ENCODE measurements around the gene RNF207. TPM values are rescaled to one million over a fixed set of nuclear protein-coding genes. Genes with fewer than 3 reads are reported as not detected.

Gene RNF207
- total and polyA plus RNA-seq, 2 experiments from 2014 or later, result 29.3 to 30.9 TPM

DNA sequence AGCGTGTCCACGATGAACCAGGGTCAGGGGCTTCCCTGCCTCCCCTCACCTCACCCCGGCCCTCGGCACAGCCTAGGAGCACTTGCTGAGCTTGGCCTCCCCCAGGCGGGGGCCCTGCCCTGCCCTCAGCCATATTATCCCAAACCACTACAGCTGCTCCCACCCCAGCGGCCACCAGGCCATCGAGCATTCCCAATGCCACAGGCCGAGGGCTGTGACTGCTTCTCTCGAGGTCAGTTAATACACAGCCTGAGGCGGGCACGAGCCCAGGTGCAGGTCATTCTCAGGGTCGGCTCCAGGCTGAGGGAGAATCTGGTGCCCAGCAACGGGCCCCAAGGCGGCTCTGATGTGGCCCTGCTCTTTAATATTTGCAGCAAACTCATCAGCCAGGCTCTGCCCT is 63.4 kb downstream of the RNF207 start:
- H3K27me3 ChIP-seq, result no peaks in the 10 kb centered on the region
- H3K27ac ChIP-seq, result no peak overlapping the region
- no peaks in the 10 kb centered on the region for H3K9me3 ChIP-seq (ENCODE audit: low read depth)
- H3K4me2 ChIP-seq, result no peak overlapping the region
- no peak for DNase-seq (ENCODE audit: low spot score)
- H4K20me1 ChIP-seq (ENCODE audit: insufficient read depth, poor library complexity, severe bottlenecking), result no peaks in the 10 kb centered on the region
- no peak overlapping the region for H2AFZ ChIP-seq
- H3K4me3 ChIP-seq, result no peak overlapping the region
- no peaks in the 10 kb centered on the region for H3K36me3 ChIP-seq (replicated peaks; ENCODE audit: insufficient read depth, low read depth)
- 96% methylated on average over 14 of the region's 14 CpGs for WGBS (ENCODE audit: low lambda C conversion rate, missing lambda C conversion rate)
- H3K9me2 ChIP-seq (replicated peaks; ENCODE audit: insufficient read depth), result no peaks in the 10 kb centered on the region
- peaks cover 32% of the 10 kb centered on the region for H3K4me1 ChIP-seq (ENCODE audit: insufficient read depth)
- H3K79me2 ChIP-seq, result no peaks in the 10 kb centered on the region
- TF ChIP-seq, protein P1, sequence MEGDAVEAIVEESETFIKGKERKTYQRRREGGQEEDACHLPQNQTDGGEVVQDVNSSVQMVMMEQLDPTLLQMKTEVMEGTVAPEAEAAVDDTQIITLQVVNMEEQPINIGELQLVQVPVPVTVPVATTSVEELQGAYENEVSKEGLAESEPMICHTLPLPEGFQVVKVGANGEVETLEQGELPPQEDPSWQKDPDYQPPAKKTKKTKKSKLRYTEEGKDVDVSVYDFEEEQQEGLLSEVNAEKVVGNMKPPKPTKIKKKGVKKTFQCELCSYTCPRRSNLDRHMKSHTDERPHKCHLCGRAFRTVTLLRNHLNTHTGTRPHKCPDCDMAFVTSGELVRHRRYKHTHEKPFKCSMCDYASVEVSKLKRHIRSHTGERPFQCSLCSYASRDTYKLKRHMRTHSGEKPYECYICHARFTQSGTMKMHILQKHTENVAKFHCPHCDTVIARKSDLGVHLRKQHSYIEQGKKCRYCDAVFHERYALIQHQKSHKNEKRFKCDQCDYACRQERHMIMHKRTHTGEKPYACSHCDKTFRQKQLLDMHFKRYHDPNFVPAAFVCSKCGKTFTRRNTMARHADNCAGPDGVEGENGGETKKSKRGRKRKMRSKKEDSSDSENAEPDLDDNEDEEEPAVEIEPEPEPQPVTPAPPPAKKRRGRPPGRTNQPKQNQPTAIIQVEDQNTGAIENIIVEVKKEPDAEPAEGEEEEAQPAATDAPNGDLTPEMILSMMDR (IDR thresholded peaks at IDR 0.05; ENCODE audit: poor library complexity), result no peak
- TF ChIP-seq EZH2 (IDR thresholded peaks at IDR 0.05; ENCODE audit: borderline replicate concordance) (no peak), EZH2phosphoT487 (IDR thresholded peaks at IDR 0.05; ENCODE audit: low read depth, severe bottlenecking, unreplicated experiment) (no peak)

DNA sequence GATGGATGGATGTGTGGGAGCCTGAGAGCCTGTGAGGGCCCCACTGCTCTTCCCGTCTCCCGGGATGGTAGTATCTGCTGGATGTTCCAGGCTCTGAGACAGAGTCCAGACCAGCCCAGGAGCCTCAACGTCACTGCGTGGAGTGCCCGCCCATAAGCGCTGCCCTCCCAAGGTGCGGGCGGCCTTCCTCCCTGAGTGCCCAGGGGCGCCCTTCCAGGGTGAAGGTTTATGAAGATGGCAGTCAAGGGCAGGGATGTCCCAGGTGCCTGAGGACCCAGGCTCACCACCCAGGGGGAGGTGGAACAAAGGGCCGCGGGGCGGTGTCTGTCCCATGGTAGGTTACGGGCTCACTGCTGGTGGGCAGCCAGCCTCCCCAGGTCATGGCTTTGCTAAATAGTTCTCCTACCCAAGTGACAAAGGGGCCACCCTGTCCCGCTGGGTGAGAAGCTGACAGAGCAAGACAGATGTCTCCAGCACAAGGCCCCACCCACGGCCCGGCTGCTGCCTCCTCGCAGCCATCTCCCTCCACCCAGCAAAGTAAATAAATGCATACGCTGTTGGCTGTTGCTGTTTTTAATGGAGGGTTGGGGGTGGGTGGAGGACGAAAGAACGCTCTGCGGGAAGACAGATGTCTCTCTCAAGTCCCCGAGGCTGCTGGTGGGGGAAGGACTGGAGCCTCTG is 63.9 kb downstream of the RNF207 start:
- H3K27me3 ChIP-seq, result no peaks in the 10 kb centered on the region
- 59% methylated on average over 22 of the region's 22 CpGs for WGBS (ENCODE audit: low lambda C conversion rate, missing lambda C conversion rate)
- H2AFZ ChIP-seq, result no peak overlapping the region
- TF ChIP-seq, protein P1 (IDR thresholded peaks at IDR 0.05; ENCODE audit: poor library complexity), result no peak
- TF ChIP-seq EZH2phosphoT487 (IDR thresholded peaks at IDR 0.05; ENCODE audit: low read depth, severe bottlenecking, unreplicated experiment), result no peak
- TF ChIP-seq EZH2 (IDR thresholded peaks at IDR 0.05; ENCODE audit: borderline replicate concordance), result no peak
- H3K36me3 ChIP-seq (replicated peaks; ENCODE audit: insufficient read depth, low read depth), result no peaks in the 10 kb centered on the region
- no peaks in the 10 kb centered on the region for H3K9me3 ChIP-seq (ENCODE audit: low read depth)
- peak overlapping the region; percentile 51 for H3K4me2 ChIP-seq
- H3K79me2 ChIP-seq, result no peaks in the 10 kb centered on the region
- H3K9me2 ChIP-seq (replicated peaks; ENCODE audit: insufficient read depth), result no peaks in the 10 kb centered on the region
- no peaks in the 10 kb centered on the region for H4K20me1 ChIP-seq (ENCODE audit: insufficient read depth, poor library complexity, severe bottlenecking)
- H3K27ac ChIP-seq, result peak overlapping the region; percentile 67
- peak; percentile 52 for DNase-seq (ENCODE audit: low spot score)
- H3K4me3 ChIP-seq, result no peak overlapping the region
- H3K4me1 ChIP-seq (ENCODE audit: insufficient read depth), result peaks cover 32% of the 10 kb centered on the region

DNA sequence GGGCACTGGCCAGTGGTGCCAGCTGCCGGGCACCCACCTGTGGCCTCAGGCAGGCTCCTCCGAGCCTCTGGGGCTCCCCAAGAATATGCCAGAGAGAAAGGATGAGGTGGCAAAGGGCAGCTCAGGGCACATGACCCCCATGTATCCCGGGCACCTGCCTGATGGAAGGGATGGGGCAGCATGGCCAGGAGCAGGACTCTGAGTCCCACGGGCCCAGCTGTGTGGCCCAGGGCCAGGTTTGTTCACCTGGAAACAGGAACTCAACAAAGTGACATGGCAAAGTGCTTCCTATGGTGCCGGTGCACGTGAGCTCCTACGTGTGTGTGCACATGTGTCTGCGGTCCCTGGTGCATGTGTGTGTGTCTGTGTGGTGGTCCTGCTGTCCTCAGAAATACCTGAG is 64.5 kb downstream of the RNF207 start:
- no peak for DNase-seq (ENCODE audit: low spot score)
- TF ChIP-seq, protein P1 (IDR thresholded peaks at IDR 0.05; ENCODE audit: poor library complexity), result no peak
- no peak for TF ChIP-seq EZH2phosphoT487 (IDR thresholded peaks at IDR 0.05; ENCODE audit: low read depth, severe bottlenecking, unreplicated experiment)
- TF ChIP-seq EZH2 (IDR thresholded peaks at IDR 0.05; ENCODE audit: borderline replicate concordance), result no peak
- peak overlapping the region; percentile 31 for H3K27ac ChIP-seq
- no peaks in the 10 kb centered on the region for H3K36me3 ChIP-seq (replicated peaks; ENCODE audit: insufficient read depth, low read depth)
- H3K9me2 ChIP-seq (replicated peaks; ENCODE audit: insufficient read depth), result no peaks in the 10 kb centered on the region
- 80% methylated on average over 8 of the region's 8 CpGs for WGBS (ENCODE audit: low lambda C conversion rate, missing lambda C conversion rate)
- no peaks in the 10 kb centered on the region for H3K27me3 ChIP-seq
- no peaks in the 10 kb centered on the region for H3K79me2 ChIP-seq
- peaks cover 32% of the 10 kb centered on the region for H3K4me1 ChIP-seq (ENCODE audit: insufficient read depth)
- no peak overlapping the region for H2AFZ ChIP-seq
- H3K9me3 ChIP-seq (ENCODE audit: low read depth), result no peaks in the 10 kb centered on the region
- no peaks in the 10 kb centered on the region for H4K20me1 ChIP-seq (ENCODE audit: insufficient read depth, poor library complexity, severe bottlenecking)
- no peak overlapping the region for H3K4me3 ChIP-seq
- H3K4me2 ChIP-seq, result peak overlapping the region; percentile 51

Other genes starting within 250 kb of the RNF207 start
- gene NPHP4, start 213.7 kb upstream of the RNF207 start, total RNA-seq, result 5.4 and 6.0 TPM in 2 replicates
- 5.6 and 6.7 TPM in 2 replicates for gene NPHP4, start 213.7 kb upstream of the RNF207 start, polyA plus RNA-seq
- gene KCNAB2, start 160.2 kb upstream of the RNF207 start, total RNA-seq, result 3.5 and 3.7 TPM in 2 replicates
- 3.1 and 7.4 TPM in 2 replicates for gene KCNAB2, start 160.2 kb upstream of the RNF207 start, polyA plus RNA-seq
- 0.08 and 0.13 TPM in 2 replicates for gene CHD5, start 25.8 kb upstream of the RNF207 start, total RNA-seq
- gene CHD5, start 25.8 kb upstream of the RNF207 start, polyA plus RNA-seq, result 0.18 TPM in 1 of 2 replicates, not detected in the other
- 168 and 188 TPM in 2 replicates for gene RPL22, start 6.5 kb upstream of the RNF207 start, total RNA-seq
- 103 and 115 TPM in 2 replicates for gene RPL22, start 6.5 kb upstream of the RNF207 start, polyA plus RNA-seq
- gene ICMT, start 29.8 kb downstream of the RNF207 start, total RNA-seq, result 60.1 and 62.4 TPM in 2 replicates
- gene ICMT, start 29.8 kb downstream of the RNF207 start, polyA plus RNA-seq, result 32.2 and 40.3 TPM in 2 replicates
- gene HES3, start 38.1 kb downstream of the RNF207 start, total RNA-seq, result not detected in 2 replicates
- not detected in 2 replicates for gene HES3, start 38.1 kb downstream of the RNF207 start, polyA plus RNA-seq
- gene GPR153, start 55.0 kb downstream of the RNF207 start, total RNA-seq, result 6.9 and 9.1 TPM in 2 replicates
- 7.1 and 13.5 TPM in 2 replicates for gene GPR153, start 55.0 kb downstream of the RNF207 start, polyA plus RNA-seq
- 20.3 and 25.8 TPM in 2 replicates for gene ACOT7, start 187.6 kb downstream of the RNF207 start, total RNA-seq
- 38.1 and 39.9 TPM in 2 replicates for gene ACOT7, start 187.6 kb downstream of the RNF207 start, polyA plus RNA-seq
- gene HES2, start 213.8 kb downstream of the RNF207 start, total RNA-seq, result 0.27 and 0.44 TPM in 2 replicates
- 0.36 and 1.2 TPM in 2 replicates for gene HES2, start 213.8 kb downstream of the RNF207 start, polyA plus RNA-seq
- gene ESPN, start 218.7 kb downstream of the RNF207 start, total RNA-seq, result 21.4 and 31.1 TPM in 2 replicates
- 48.4 and 65.7 TPM in 2 replicates for gene ESPN, start 218.7 kb downstream of the RNF207 start, polyA plus RNA-seq